ENCODE measurements around the gene ICAM1. TPM values are rescaled to one million over a fixed set of nuclear protein-coding genes. Genes with fewer than 3 reads are reported as not detected.

The ICAM1 gene
- 1.8 and 5.1 TPM in 2 replicates for total RNA-seq (2014; rRNA removed; shearing (Covaris generic); ENCODE audit: low replicate concordance)

GRCh38 chr19:10270616-10271394 lies at the start of gene ICAM1:
Gene ICAM1 (plus strand): TSS chr19:10271120. CDS start chr19:10271160, 40 bp downstream.
- no peaks in the 10 kb centered on the region for H3K9me2 ChIP-seq (replicated peaks; ENCODE audit: insufficient read depth, low read length)
- no peak within 1 kb of the TSS for H3K27ac ChIP-seq (ENCODE audit: low read length)
- H3K4me2 ChIP-seq (ENCODE audit: low read depth, low read length, poor library complexity, severe bottlenecking), result peak within 1 kb of the TSS; percentile 73
- H3K27me3 ChIP-seq (ENCODE audit: low read length), result no peaks in the 10 kb centered on the region
- no peaks in the 10 kb centered on the region for H3K36me3 ChIP-seq (ENCODE audit: insufficient read depth, low read length)
- no peaks in the 10 kb centered on the region for H3K79me2 ChIP-seq (ENCODE audit: low read length)
- no peaks in the 10 kb centered on the region for H4K20me1 ChIP-seq (ENCODE audit: insufficient read depth, low read depth, low read length)
- peak within 1 kb of the TSS; percentile 57 for H3K4me3 ChIP-seq (ENCODE audit: low read length)
- H3K4me1 ChIP-seq (ENCODE audit: low read length), result peaks cover 23% of the 10 kb centered on the region
- peak within 1 kb of the TSS; percentile 91; the same call in 1 of the 2 replicates for H2AFZ ChIP-seq (ENCODE audit: low read length)
- no peaks in the 10 kb centered on the region for H3K9me3 ChIP-seq (ENCODE audit: low read length)
- peak; percentile 71 for DNase-seq
- peak within 1 kb of the TSS; percentile 62 for H3K9ac ChIP-seq (ENCODE audit: low read length)

- Histone ChIP-seq H3K9me2 (replicated peaks; ENCODE audit: insufficient read depth, low read length) (no peaks in the 10 kb centered on the region), H3K27ac (ENCODE audit: low read length) (peak overlapping the region; percentile 72), H3K9ac (ENCODE audit: low read length) (peak overlapping the region; percentile 34; the same call in 1 of the 2 replicates), H3K36me3 (ENCODE audit: insufficient read depth, low read length) (no peaks in the 10 kb centered on the region), H3K79me2 (ENCODE audit: low read length) (peaks cover 33% of the 10 kb centered on the region), H3K27me3 (ENCODE audit: low read length) (no peaks in the 10 kb centered on the region), H3K4me3 (ENCODE audit: low read length) (no peak overlapping the region), H4K20me1 (ENCODE audit: insufficient read depth, low read depth, low read length) (no peaks in the 10 kb centered on the region; the same call in 1 of the 2 replicates), H2AFZ (ENCODE audit: low read length) (no peak overlapping the region), H3K4me2 (ENCODE audit: low read depth, low read length, poor library complexity, severe bottlenecking) (no peak overlapping the region), H3K4me1 (ENCODE audit: low read length) (peaks cover 26% of the 10 kb centered on the region), H3K9me3 (ENCODE audit: low read length) (no peaks in the 10 kb centered on the region)
- DNase-seq, result no peak
These were observed 48.6 kb upstream of the ICAM1 start for GRCh38 chr19:10222201-10222890.

- Histone ChIP-seq H3K36me3 (ENCODE audit: insufficient read depth, low read length) (no peaks in the 10 kb centered on the region), H3K9me2 (replicated peaks; ENCODE audit: insufficient read depth, low read length) (no peaks in the 10 kb centered on the region), H3K4me2 (ENCODE audit: low read depth, low read length, poor library complexity, severe bottlenecking) (no peak overlapping the region), H2AFZ (ENCODE audit: low read length) (no peak overlapping the region), H3K9me3 (ENCODE audit: low read length) (no peaks in the 10 kb centered on the region), H4K20me1 (ENCODE audit: insufficient read depth, low read depth, low read length) (no peaks in the 10 kb centered on the region; the same call in 1 of the 2 replicates), H3K27me3 (ENCODE audit: low read length) (no peaks in the 10 kb centered on the region), H3K27ac (ENCODE audit: low read length) (no peak overlapping the region), H3K79me2 (ENCODE audit: low read length) (peaks cover 45% of the 10 kb centered on the region), H3K9ac (ENCODE audit: low read length) (no peak overlapping the region), H3K4me3 (ENCODE audit: low read length) (no peak overlapping the region), H3K4me1 (ENCODE audit: low read length) (peaks cover 31% of the 10 kb centered on the region)
- no peak for DNase-seq
These were observed 47.3 kb upstream of the ICAM1 start for GRCh38 chr19:10223488-10224213.

GRCh38 chr19:10224337-10224736 lies 46.6 kb upstream of the ICAM1 start:
- no peaks in the 10 kb centered on the region for H3K9me3 ChIP-seq (ENCODE audit: low read length)
- no peak overlapping the region for H2AFZ ChIP-seq (ENCODE audit: low read length)
- no peak for DNase-seq
- no peaks in the 10 kb centered on the region; the same call in 1 of the 2 replicates for H4K20me1 ChIP-seq (ENCODE audit: insufficient read depth, low read depth, low read length)
- H3K9ac ChIP-seq (ENCODE audit: low read length), result no peak overlapping the region
- no peak overlapping the region for H3K4me3 ChIP-seq (ENCODE audit: low read length)
- H3K4me2 ChIP-seq (ENCODE audit: low read depth, low read length, poor library complexity, severe bottlenecking), result no peak overlapping the region
- no peaks in the 10 kb centered on the region for H3K36me3 ChIP-seq (ENCODE audit: insufficient read depth, low read length)
- H3K27ac ChIP-seq (ENCODE audit: low read length), result no peak overlapping the region
- H3K79me2 ChIP-seq (ENCODE audit: low read length), result peaks cover 51% of the 10 kb centered on the region
- no peaks in the 10 kb centered on the region for H3K9me2 ChIP-seq (replicated peaks; ENCODE audit: insufficient read depth, low read length)
- H3K4me1 ChIP-seq (ENCODE audit: low read length), result peaks cover 37% of the 10 kb centered on the region
- H3K27me3 ChIP-seq (ENCODE audit: low read length), result no peaks in the 10 kb centered on the region

DNA sequence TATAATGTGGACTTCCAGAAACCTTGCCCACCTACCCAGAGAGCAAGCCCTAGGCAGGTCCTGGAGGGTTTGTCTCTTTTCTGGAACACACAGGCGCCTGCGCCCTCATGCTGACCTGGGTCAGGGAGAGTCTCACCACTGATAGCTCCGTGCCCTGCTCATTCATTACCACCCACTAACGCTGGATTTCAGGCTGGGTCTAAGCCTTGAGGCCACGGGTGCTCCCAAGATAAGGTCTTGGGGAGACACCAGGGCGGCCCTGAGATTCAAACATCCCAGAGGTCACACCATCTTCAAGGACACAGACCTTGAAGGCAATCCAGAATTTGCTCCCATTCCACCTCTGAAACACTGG lies 44.9 kb upstream of the ICAM1 start:
- Histone ChIP-seq H3K4me1 (ENCODE audit: low read length) (peaks cover 39% of the 10 kb centered on the region), H2AFZ (ENCODE audit: low read length) (no peak overlapping the region), H3K36me3 (ENCODE audit: insufficient read depth, low read length) (no peaks in the 10 kb centered on the region), H3K4me2 (ENCODE audit: low read depth, low read length, poor library complexity, severe bottlenecking) (no peak overlapping the region), H3K9ac (ENCODE audit: low read length) (no peak overlapping the region), H3K9me3 (ENCODE audit: low read length) (no peaks in the 10 kb centered on the region), H3K27me3 (ENCODE audit: low read length) (no peaks in the 10 kb centered on the region), H3K79me2 (ENCODE audit: low read length) (peaks cover 66% of the 10 kb centered on the region), H3K9me2 (replicated peaks; ENCODE audit: insufficient read depth, low read length) (no peaks in the 10 kb centered on the region), H3K4me3 (ENCODE audit: low read length) (no peak overlapping the region), H3K27ac (ENCODE audit: low read length) (0 out of 2 replicates have a peak overlapping the region, but pooled peaks have one; percentile 57), H4K20me1 (ENCODE audit: insufficient read depth, low read depth, low read length) (no peaks in the 10 kb centered on the region; the same call in 1 of the 2 replicates)
- DNase-seq, result no peak

GRCh38 chr19:10226376-10227025 lies 44.4 kb upstream of the ICAM1 start:
- H3K4me3 ChIP-seq (ENCODE audit: low read length), result no peak overlapping the region
- no peaks in the 10 kb centered on the region for H3K36me3 ChIP-seq (ENCODE audit: insufficient read depth, low read length)
- no peaks in the 10 kb centered on the region for H3K27me3 ChIP-seq (ENCODE audit: low read length)
- no peak overlapping the region for H2AFZ ChIP-seq (ENCODE audit: low read length)
- H3K79me2 ChIP-seq (ENCODE audit: low read length), result peaks cover 66% of the 10 kb centered on the region
- no peaks in the 10 kb centered on the region for H3K9me2 ChIP-seq (replicated peaks; ENCODE audit: insufficient read depth, low read length)
- no peaks in the 10 kb centered on the region; the same call in 1 of the 2 replicates for H4K20me1 ChIP-seq (ENCODE audit: insufficient read depth, low read depth, low read length)
- no peak overlapping the region for H3K4me2 ChIP-seq (ENCODE audit: low read depth, low read length, poor library complexity, severe bottlenecking)
- no peaks in the 10 kb centered on the region for H3K9me3 ChIP-seq (ENCODE audit: low read length)
- no peak overlapping the region for H3K9ac ChIP-seq (ENCODE audit: low read length)
- DNase-seq, result no peak
- peak overlapping the region; percentile 57; the same call in 1 of the 2 replicates for H3K27ac ChIP-seq (ENCODE audit: low read length)
- H3K4me1 ChIP-seq (ENCODE audit: low read length), result peaks cover 41% of the 10 kb centered on the region

- Histone ChIP-seq H3K36me3 (ENCODE audit: insufficient read depth, low read length) (no peaks in the 10 kb centered on the region), H2AFZ (ENCODE audit: low read length) (no peak overlapping the region), H3K9me2 (replicated peaks; ENCODE audit: insufficient read depth, low read length) (no peaks in the 10 kb centered on the region), H3K4me3 (ENCODE audit: low read length) (no peak overlapping the region), H3K9me3 (ENCODE audit: low read length) (no peaks in the 10 kb centered on the region), H3K4me1 (ENCODE audit: low read length) (peaks cover 46% of the 10 kb centered on the region), H3K4me2 (ENCODE audit: low read depth, low read length, poor library complexity, severe bottlenecking) (no peak overlapping the region), H3K27ac (ENCODE audit: low read length) (peak overlapping the region; percentile 4; the same call in 1 of the 2 replicates), H4K20me1 (ENCODE audit: insufficient read depth, low read depth, low read length) (no peaks in the 10 kb centered on the region; the same call in 1 of the 2 replicates), H3K9ac (ENCODE audit: low read length) (no peak overlapping the region), H3K79me2 (ENCODE audit: low read length) (peaks cover 66% of the 10 kb centered on the region), H3K27me3 (ENCODE audit: low read length) (no peaks in the 10 kb centered on the region)
- peak; percentile 83 for DNase-seq
These were observed 43.6 kb upstream of the ICAM1 start for GRCh38 chr19:10227026-10227971.
